ENCODE data around the gene TBC1D17.

Gene TBC1D17

DNA sequence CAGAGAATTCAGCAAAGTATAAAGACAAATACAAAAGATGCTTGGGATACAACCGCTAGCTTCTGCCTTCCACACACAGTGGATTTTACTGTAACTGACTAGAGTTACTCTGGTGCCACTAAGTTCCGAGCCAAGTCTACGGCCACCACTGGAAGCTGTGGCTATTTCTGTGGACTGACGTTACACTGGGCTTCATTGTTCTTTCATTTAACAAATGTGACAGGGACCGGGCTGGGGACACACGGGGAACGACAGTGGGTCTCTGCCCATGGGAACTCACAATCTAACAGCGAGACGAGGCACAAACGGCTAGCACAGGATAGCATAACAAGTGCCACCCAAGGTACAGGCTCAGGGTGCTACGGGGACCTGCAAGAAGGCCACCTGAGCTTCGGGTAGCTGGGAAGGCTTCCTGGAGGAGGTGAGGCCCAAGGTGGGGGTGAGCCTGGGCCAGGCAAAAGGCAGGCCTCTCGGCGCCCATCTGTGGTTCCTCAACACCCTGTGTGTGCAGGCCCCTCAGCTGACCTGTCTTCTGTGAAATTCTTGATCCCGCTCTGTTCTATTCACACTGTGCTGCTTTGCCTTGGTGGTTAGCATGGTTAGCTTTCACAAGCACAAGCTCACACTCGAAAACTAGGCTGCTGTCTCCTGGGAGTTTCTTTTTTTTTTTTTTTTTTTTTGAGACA lies 29.5 kb downstream of the TBC1D17 start:
- Histone ChIP-seq H3K27me3 (ENCODE audit: control insufficient read depth, insufficient read depth, low read length) (no peaks in the 10 kb centered on the region), H3K4me3 (ENCODE audit: low read depth, low read length) (no peak overlapping the region), H3K9ac (ENCODE audit: low read length) (no peak overlapping the region), H3K36me3 (ENCODE audit: control insufficient read depth, insufficient read depth, low read length) (peaks cover 48% of the 10 kb centered on the region), H3K9me3 (ENCODE audit: control insufficient read depth, insufficient read depth, low read depth, low read length) (no peaks in the 10 kb centered on the region), H3K4me1 (ENCODE audit: control insufficient read depth, insufficient read depth, low read length) (no peaks in the 10 kb centered on the region; the same call in 1 of the 2 replicates), H3K27ac (ENCODE audit: low read depth, low read length) (no peak overlapping the region)

DNA sequence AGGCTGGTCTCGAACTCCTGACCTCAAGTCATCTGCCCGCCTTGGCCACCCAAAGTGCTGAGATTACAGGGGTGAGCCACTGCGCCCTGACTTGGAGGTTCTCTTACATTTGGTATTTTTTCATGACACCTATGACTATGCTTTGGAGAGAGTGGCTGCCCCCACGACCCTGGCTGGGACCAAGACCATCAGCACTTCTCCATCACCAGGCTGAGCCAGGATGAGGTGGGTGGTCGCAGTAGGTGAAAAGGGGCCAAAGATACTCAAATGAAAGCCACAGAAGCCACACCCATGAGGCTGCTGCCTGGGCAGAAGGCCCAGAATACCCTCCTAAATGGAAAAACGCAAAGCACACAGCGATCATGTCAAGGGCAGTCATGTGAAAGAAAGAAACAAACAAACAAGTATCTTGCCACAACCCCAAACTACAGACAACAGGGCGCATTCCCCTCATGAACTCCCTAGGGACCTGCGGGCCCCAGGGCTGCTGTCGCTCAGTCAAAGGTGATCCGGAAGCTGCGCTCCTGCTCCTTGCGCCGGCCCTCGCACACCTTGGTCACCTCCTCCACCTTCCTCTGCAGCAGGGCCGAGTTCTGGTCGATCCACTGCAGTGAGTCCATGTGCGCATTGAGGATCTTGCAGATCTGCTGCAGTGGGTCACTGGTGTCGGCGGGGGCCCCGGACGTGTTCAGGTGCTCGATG lies 30.4 kb downstream of the TBC1D17 start:
- Histone ChIP-seq H3K4me1 (ENCODE audit: control insufficient read depth, insufficient read depth, low read length) (no peaks in the 10 kb centered on the region; the same call in 1 of the 2 replicates), H3K27me3 (ENCODE audit: control insufficient read depth, insufficient read depth, low read length) (no peaks in the 10 kb centered on the region), H3K36me3 (ENCODE audit: control insufficient read depth, insufficient read depth, low read length) (peaks cover 55% of the 10 kb centered on the region), H3K9ac (ENCODE audit: low read length) (no peak overlapping the region), H3K27ac (ENCODE audit: low read depth, low read length) (no peak overlapping the region), H3K4me3 (ENCODE audit: low read depth, low read length) (no peak overlapping the region), H3K9me3 (ENCODE audit: control insufficient read depth, insufficient read depth, low read depth, low read length) (no peaks in the 10 kb centered on the region)

DNA sequence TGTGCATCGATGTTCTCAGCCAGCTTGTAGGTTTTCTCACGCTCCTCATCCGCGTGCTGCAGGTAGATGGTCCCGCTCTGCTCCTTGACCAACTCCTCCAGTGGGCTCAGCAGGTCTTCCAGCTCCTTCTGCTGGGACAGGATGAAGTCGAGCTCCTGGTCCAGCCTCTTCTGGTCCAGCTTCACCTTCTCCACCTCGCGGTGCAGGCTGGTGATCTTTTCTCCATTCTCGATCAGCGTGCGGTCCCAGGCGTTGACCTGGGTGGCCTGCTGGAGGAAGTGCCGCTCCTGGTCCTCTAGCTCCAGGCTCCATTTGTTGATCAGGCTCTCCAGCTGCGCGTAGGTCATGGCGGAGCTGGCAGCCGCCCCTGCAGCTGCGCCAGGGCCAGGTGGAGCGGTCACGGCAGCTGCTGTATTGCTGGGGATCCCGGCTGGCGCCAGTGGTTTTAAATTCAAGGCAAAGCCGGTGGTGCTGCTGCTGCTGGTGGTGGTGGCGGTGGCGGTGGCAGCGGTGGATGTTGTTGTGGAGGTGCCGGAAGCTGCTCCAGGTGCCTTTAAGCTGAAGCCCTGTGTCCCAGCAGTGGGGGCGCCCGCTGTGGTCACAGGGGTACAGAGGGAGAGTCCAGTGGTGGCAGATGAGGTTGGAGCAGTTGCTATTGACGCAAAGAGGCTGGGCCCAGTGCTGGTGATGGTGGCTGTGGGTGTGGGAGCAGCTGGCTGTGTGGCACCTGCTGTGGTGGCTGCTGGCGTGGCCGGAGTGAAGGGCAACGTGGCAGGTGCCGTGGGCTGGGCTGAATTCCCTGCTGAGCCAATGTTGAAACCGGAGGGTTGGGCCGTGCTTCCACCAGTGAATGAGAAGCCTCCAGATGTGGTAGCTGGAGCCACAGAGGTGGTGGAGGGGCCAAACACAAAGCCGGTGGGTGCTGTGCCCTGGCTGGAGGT lies 31.2 kb downstream of the TBC1D17 start:
- H3K36me3 ChIP-seq (ENCODE audit: control insufficient read depth, insufficient read depth, low read length), result peaks cover 63% of the 10 kb centered on the region
- no peaks in the 10 kb centered on the region for H3K9me3 ChIP-seq (ENCODE audit: control insufficient read depth, insufficient read depth, low read depth, low read length)
- H3K4me1 ChIP-seq (ENCODE audit: control insufficient read depth, insufficient read depth, low read length), result no peaks in the 10 kb centered on the region; the same call in 1 of the 2 replicates
- no peak overlapping the region for H3K27ac ChIP-seq (ENCODE audit: low read depth, low read length)
- H3K27me3 ChIP-seq (ENCODE audit: control insufficient read depth, insufficient read depth, low read length), result no peaks in the 10 kb centered on the region
- H3K4me3 ChIP-seq (ENCODE audit: low read depth, low read length), result no peak overlapping the region
- H3K9ac ChIP-seq (ENCODE audit: low read length), result no peak overlapping the region

DNA sequence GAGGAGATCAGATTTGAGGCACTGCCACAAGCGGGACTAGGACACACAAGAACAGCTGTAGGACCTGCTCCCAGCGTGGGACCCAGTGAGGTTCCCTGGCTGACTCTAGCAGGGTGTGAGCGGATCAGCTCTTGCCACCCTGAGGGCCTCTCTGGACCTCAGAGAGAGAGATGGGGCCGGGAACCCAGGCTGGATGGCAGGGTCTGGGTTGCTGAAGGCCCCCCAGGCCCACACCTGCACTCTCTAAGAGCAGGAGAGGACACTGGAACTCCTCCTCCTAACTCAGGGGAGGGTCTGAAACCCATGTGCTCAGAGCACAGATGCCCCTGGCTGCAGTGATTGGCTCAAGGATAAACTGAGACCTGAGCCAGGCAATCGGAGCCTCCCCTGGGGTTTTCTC lies 32.7 kb downstream of the TBC1D17 start:
- H3K9ac ChIP-seq (ENCODE audit: low read length), result no peak overlapping the region
- H3K27ac ChIP-seq (ENCODE audit: low read depth, low read length), result no peak overlapping the region
- no peak overlapping the region for H3K4me3 ChIP-seq (ENCODE audit: low read depth, low read length)
- 0 out of 2 replicates have a peak, but pooled peaks cover under 1% of the 10 kb centered on the region for H3K9me3 ChIP-seq (ENCODE audit: control insufficient read depth, insufficient read depth, low read depth, low read length)
- no peaks in the 10 kb centered on the region; the same call in 1 of the 2 replicates for H3K4me1 ChIP-seq (ENCODE audit: control insufficient read depth, insufficient read depth, low read length)
- H3K27me3 ChIP-seq (ENCODE audit: control insufficient read depth, insufficient read depth, low read length), result no peaks in the 10 kb centered on the region
- H3K36me3 ChIP-seq (ENCODE audit: control insufficient read depth, insufficient read depth, low read length), result peaks cover 76% of the 10 kb centered on the region

DNA sequence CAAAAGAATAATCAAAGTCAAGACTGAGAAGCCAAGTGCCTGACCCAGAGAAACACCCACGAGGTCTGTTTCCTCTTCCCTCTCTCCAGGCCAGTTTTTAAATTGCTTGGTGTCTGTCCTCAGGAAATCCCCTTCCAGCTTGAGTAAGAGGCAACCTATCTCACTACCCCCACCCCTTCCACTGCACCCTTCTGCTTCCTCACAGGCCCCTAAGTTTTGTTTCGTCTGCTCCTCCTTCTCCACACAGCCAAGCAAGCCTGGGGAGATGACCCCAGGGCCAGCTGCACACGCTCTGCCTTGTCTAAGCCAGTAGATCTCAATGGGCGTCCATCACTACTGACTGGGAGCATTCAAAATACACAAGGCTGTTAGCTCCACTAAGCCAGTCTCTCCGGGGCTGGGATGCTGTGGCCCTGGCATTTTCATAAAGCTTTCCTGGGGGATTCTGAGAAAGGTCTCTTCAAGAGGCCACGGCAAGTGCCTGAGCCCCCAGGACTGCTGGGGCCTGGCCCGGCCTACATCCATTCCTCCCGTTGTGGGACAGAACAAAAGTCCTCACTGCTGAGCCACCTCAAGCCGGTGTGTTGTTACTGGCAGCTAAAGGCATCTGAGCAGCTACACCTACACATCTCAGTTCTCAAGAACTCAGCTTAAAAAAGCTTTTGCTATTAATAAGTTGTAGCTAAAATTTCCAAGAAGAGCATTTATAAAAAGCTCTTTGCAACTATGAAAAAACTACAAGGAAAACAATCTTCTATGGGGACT lies 34.1 kb downstream of the TBC1D17 start:
- Histone ChIP-seq H3K9ac (ENCODE audit: low read length) (no peak overlapping the region), H3K36me3 (ENCODE audit: control insufficient read depth, insufficient read depth, low read length) (peaks cover 86% of the 10 kb centered on the region), H3K27ac (ENCODE audit: low read depth, low read length) (no peak overlapping the region)

DNA sequence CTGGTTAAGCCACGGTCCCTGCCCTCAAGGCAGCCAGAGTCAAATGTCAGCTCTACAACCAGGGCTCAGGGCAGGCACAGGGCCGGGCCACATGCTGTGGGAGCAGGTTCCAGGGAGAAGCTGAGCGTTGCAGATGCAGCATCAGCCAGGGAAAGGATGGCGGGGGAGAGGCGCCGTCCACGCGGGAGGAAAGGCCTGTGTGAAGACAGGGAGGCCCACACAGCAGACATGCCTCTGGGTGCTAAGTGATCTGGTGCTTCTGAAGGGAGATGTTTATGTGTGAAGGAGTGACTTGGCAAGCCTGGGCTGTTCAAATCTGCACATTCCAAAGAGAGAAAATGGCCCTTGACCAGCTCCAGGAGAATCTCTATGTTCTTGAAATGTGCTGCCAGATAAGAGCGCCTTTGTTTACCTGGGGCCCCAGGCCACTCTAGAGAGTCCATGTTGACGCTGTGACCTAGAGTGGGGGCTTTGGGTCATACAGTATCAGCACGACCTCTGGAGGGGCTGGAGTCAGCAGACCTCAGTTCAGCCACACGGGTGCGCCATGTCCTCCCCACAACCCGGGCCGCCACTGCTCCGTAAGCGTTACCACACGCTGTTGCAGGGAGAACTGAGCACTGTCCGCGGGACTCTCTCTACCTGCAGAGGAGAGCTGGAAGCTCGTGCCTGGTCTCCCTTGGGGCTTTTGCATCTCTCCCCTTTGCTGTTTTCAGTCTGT lies 35.6 kb downstream of the TBC1D17 start:
- no peaks in the 10 kb centered on the region for H3K27me3 ChIP-seq (ENCODE audit: control insufficient read depth, insufficient read depth, low read length)
- H3K27ac ChIP-seq (ENCODE audit: low read depth, low read length), result no peak overlapping the region
- no peak overlapping the region for H3K4me3 ChIP-seq (ENCODE audit: low read depth, low read length)
- peaks cover 7% of the 10 kb centered on the region; the same call in 1 of the 2 replicates for H3K9me3 ChIP-seq (ENCODE audit: control insufficient read depth, insufficient read depth, low read depth, low read length)
- no peak overlapping the region for H3K9ac ChIP-seq (ENCODE audit: low read length)
- H3K36me3 ChIP-seq (ENCODE audit: control insufficient read depth, insufficient read depth, low read length), result peaks cover 86% of the 10 kb centered on the region
- H3K4me1 ChIP-seq (ENCODE audit: control insufficient read depth, insufficient read depth, low read length), result peaks cover 3% of the 10 kb centered on the region; the same call in 1 of the 2 replicates

More for the DNA sequence above, 34.1 kb downstream of the TBC1D17 start:
- Histone ChIP-seq H3K9me3 (ENCODE audit: control insufficient read depth, insufficient read depth, low read depth, low read length) (peaks cover 7% of the 10 kb centered on the region; the same call in 1 of the 2 replicates), H3K27me3 (ENCODE audit: control insufficient read depth, insufficient read depth, low read length) (no peaks in the 10 kb centered on the region), H3K4me3 (ENCODE audit: low read depth, low read length) (no peak overlapping the region), H3K4me1 (ENCODE audit: control insufficient read depth, insufficient read depth, low read length) (no peaks in the 10 kb centered on the region; the same call in 1 of the 2 replicates)

DNA sequence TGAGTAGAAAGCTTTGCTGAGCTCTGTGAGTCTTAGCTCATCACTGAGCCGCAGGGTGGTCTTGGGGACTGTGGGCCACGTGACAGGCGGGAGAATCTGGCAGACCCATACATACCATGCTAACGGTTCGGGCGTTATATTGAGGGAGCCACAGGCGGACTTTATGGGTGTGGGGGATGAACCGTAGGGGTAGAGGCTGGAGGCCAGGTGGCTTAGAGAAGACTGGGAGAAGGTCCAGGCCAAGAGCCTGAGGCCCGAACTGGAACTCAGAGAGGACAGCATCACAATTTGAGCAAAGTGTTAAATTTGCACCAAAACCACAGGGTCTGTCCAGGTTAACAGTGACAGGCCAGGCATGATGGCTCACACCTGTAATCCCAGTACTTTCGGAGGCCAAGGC lies 36.2 kb downstream of the TBC1D17 start:
- H3K36me3 ChIP-seq (ENCODE audit: control insufficient read depth, insufficient read depth, low read length), result peaks cover 85% of the 10 kb centered on the region
- no peak overlapping the region for H3K9ac ChIP-seq (ENCODE audit: low read length)

DNA sequence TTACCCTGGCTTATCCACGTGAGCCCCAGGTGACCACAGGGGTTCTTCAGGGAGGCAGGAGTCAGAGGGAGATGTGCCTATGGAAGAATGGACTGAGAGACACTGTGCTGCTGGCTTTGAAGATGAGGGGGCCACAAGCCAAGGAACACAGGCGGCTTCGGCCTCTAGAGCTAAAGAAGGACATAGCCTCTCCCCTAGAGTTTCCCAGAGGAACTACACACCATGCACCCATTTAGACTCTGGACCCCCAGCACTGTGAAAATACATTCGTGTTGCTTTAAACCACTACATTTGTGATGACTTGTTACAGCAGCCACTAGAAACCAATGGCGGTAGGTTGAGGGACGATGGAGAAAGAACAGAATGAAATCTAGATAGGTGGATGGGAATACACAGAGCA lies 37.8 kb downstream of the TBC1D17 start:
- H3K36me3 ChIP-seq (ENCODE audit: control insufficient read depth, insufficient read depth, low read length), result peaks cover 74% of the 10 kb centered on the region
- no peaks in the 10 kb centered on the region for H3K27me3 ChIP-seq (ENCODE audit: control insufficient read depth, insufficient read depth, low read length)
- H3K4me3 ChIP-seq (ENCODE audit: low read depth, low read length), result no peak overlapping the region
- H3K9me3 ChIP-seq (ENCODE audit: control insufficient read depth, insufficient read depth, low read depth, low read length), result peaks cover 7% of the 10 kb centered on the region; the same call in 1 of the 2 replicates
- no peak overlapping the region for H3K9ac ChIP-seq (ENCODE audit: low read length)
- peaks cover 3% of the 10 kb centered on the region; the same call in 1 of the 2 replicates for H3K4me1 ChIP-seq (ENCODE audit: control insufficient read depth, insufficient read depth, low read length)
- no peak overlapping the region for H3K27ac ChIP-seq (ENCODE audit: low read depth, low read length)

More for the DNA sequence above, 36.2 kb downstream of the TBC1D17 start:
- Histone ChIP-seq H3K4me1 (ENCODE audit: control insufficient read depth, insufficient read depth, low read length) (peaks cover 3% of the 10 kb centered on the region; the same call in 1 of the 2 replicates), H3K9me3 (ENCODE audit: control insufficient read depth, insufficient read depth, low read depth, low read length) (peaks cover 7% of the 10 kb centered on the region; the same call in 1 of the 2 replicates), H3K27ac (ENCODE audit: low read depth, low read length) (no peak overlapping the region), H3K4me3 (ENCODE audit: low read depth, low read length) (no peak overlapping the region), H3K27me3 (ENCODE audit: control insufficient read depth, insufficient read depth, low read length) (no peaks in the 10 kb centered on the region)

DNA sequence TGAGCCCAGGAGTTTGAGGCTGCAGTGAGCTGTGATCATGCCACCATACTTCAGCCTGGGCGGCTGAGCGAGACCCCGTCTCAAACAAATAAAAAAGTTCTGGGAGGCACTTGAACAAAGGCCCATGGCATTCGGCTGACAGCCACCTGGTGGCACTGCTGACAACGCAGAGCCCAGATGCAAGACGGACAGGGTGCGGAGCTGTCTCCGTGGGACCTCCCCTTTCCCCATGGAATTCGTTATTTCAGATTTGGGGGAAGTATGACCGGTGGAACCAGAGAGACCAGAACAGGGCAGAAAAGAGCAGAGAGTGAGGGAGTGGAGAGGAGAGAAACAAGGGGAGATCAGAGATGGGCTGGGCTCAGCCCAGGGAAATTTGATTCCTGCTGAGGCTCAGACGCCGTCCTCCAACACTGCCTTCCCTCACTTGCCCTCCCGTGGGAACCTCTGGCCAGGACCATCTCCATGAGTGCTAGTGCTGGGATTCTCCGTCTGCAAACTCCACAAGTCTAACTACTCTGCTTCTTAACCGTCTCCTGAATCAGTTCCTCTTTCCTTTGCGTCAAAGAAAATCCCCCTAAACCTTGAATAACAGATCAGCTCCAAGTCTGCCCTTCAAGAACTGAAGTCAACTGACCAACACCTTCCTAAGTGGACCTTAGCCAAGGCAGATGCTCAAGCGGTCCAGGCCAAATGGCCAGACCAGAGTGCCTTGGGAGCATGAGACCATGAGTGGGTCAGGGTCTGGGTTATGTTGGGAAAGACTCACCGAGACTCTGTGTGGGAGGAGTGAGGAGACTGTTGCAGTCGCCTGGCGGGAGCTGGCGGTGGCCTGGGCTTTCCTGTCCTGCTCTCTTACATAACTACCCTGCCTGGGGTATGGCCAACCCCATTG lies 39.6 kb downstream of the TBC1D17 start:
- H3K4me1 ChIP-seq (ENCODE audit: control insufficient read depth, insufficient read depth, low read length), result peaks cover 3% of the 10 kb centered on the region; the same call in 1 of the 2 replicates
- no peaks in the 10 kb centered on the region for H3K27me3 ChIP-seq (ENCODE audit: control insufficient read depth, insufficient read depth, low read length)
- H3K9me3 ChIP-seq (ENCODE audit: control insufficient read depth, insufficient read depth, low read depth, low read length), result peaks cover 7% of the 10 kb centered on the region; the same call in 1 of the 2 replicates
- peaks cover 77% of the 10 kb centered on the region for H3K36me3 ChIP-seq (ENCODE audit: control insufficient read depth, insufficient read depth, low read length)
- H3K27ac ChIP-seq (ENCODE audit: low read depth, low read length), result no peak overlapping the region
- no peak overlapping the region for H3K9ac ChIP-seq (ENCODE audit: low read length)
- H3K4me3 ChIP-seq (ENCODE audit: low read depth, low read length), result no peak overlapping the region
